HepG2 (cell line): ENCODE data around the gene WDR11. TPM values are rescaled to one million over a fixed set of nuclear protein-coding genes. Genes with fewer than 3 reads are reported as not detected.

Source experiments
- BORCS8-MEF2B ChIP-seq: sonication (generic); formaldehyde crosslinking; IDR thresholded peaks from 2 replicates; pipeline ENCODE4 v1.8.0; 2022; ENCODE audit warnings: mild to moderate bottlenecking, missing genetic modification reagents
- CREBL2 ChIP-seq: sonication (generic); formaldehyde crosslinking; IDR thresholded peaks from 2 replicates; pipeline ENCODE4 v1.8.1; 2023; ENCODE audit warnings: missing genetic modification reagents, mild to moderate bottlenecking, borderline replicate concordance
- DDIT3 ChIP-seq: sonication (generic); formaldehyde crosslinking; IDR thresholded peaks from 2 replicates; pipeline ENCODE4 v1.4.0; 2020; ENCODE audit warnings: mild to moderate bottlenecking, missing genetic modification reagents
- DMAP1 ChIP-seq: IDR thresholded peaks from 2 replicates; pipeline ENCODE4 v1.6.1; 2016
- KAT2B ChIP-seq: fragments of 150-350 bp; IDR thresholded peaks from 2 replicates; pipeline ENCODE4 v1.6.1; 2014; ENCODE audit warnings: low read depth, low read length, borderline replicate concordance
- KDM2A ChIP-seq: sonication (generic); formaldehyde crosslinking; IDR thresholded peaks from 2 replicates; pipeline ENCODE4 v1.4.0; 2020; ENCODE audit warnings: low read depth, missing genetic modification reagents, borderline replicate concordance
- NFIB ChIP-seq: sonication (generic); formaldehyde crosslinking; IDR thresholded peaks from 2 replicates; pipeline ENCODE4 v1.9.0; 2021; ENCODE audit warnings: missing genetic modification reagents, mild to moderate bottlenecking, borderline replicate concordance
- POGZ ChIP-seq: sonication (generic); formaldehyde crosslinking; IDR thresholded peaks from 2 replicates; pipeline ENCODE4 v1.4.0; 2020; ENCODE audit warnings: mild to moderate bottlenecking, missing genetic modification reagents
- REL ChIP-seq: sonication (generic); formaldehyde crosslinking; conservative IDR thresholded peaks from 2 replicates; pipeline ENCODE4 v1.8.0; 2022; ENCODE audit warnings: mild to moderate bottlenecking, missing genetic modification reagents, moderate library complexity
- SIX1 ChIP-seq: sonication (generic); formaldehyde crosslinking; IDR thresholded peaks from 2 replicates; pipeline ENCODE4 v1.4.0; 2020; ENCODE audit warnings: missing genetic modification reagents, borderline replicate concordance
- SMAD1 ChIP-seq: sonication (generic); formaldehyde crosslinking; IDR thresholded peaks from 2 replicates; pipeline ENCODE4 v1.4.0; 2020; ENCODE audit warnings: missing genetic modification reagents, low read depth, mild to moderate bottlenecking, borderline replicate concordance
- TFAP4 ChIP-seq: sonication (generic); IDR thresholded peaks from 2 replicates; pipeline ENCODE4 v1.6.1; 2016; ENCODE audit warnings: low read depth, borderline replicate concordance
- TGIF2 ChIP-seq: IDR thresholded peaks from 2 replicates; pipeline ENCODE4 v1.6.1; 2016; ENCODE audit warnings: control low read depth, missing compliant biosample characterization
- TP53 ChIP-seq: sonication (generic); formaldehyde crosslinking; conservative IDR thresholded peaks from 2 replicates; pipeline ENCODE4 v1.4.0; 2020; ENCODE audit warnings: missing genetic modification reagents
- ZBTB2 ChIP-seq: sonication (generic); formaldehyde crosslinking; IDR thresholded peaks from 2 replicates; pipeline ENCODE4 v1.8.0; 2022; ENCODE audit warnings: low read depth, missing genetic modification reagents
- ZFP36 ChIP-seq: fragments of 150-350 bp; IDR thresholded peaks from 2 replicates; pipeline ENCODE4 v1.6.1; 2018; ENCODE audit warnings: borderline replicate concordance, low read length, low read depth; ENCODE audit not compliant: partially characterized antibody
- ZFP90 ChIP-seq: sonication (generic); formaldehyde crosslinking; IDR thresholded peaks from 2 replicates; pipeline ENCODE4 v1.8.0; 2022; ENCODE audit warnings: missing genetic modification reagents, mild to moderate bottlenecking, inconsistent platforms, borderline replicate concordance
- ZFYVE20 ChIP-seq: sonication (generic); formaldehyde crosslinking; IDR thresholded peaks from 2 replicates; pipeline ENCODE4 v1.8.0; 2023; ENCODE audit warnings: low read depth, mild to moderate bottlenecking, moderate library complexity, missing genetic modification reagents, borderline replicate concordance
- ZNF501 ChIP-seq: sonication (generic); formaldehyde crosslinking; IDR thresholded peaks from 2 replicates; pipeline ENCODE4 v1.5.1; 2020; ENCODE audit warnings: mild to moderate bottlenecking, moderate library complexity, missing genetic modification reagents
- ZNF569 ChIP-seq: sonication (generic); formaldehyde crosslinking; IDR thresholded peaks from 2 replicates; pipeline ENCODE4 v1.5.0; 2020; ENCODE audit warnings: mild to moderate bottlenecking, missing genetic modification reagents, moderate library complexity, borderline replicate concordance
- ZNF614 ChIP-seq: IDR thresholded peaks from 2 replicates; pipeline ENCODE4 v1.6.1; 2018; ENCODE audit warnings: missing biosample characterization, missing genetic modification reagents, inconsistent platforms, borderline replicate concordance
- ZNF691 ChIP-seq: sonication (generic); formaldehyde crosslinking; IDR thresholded peaks from 2 replicates; pipeline ENCODE4 v1.4.0; 2020; ENCODE audit warnings: missing genetic modification reagents, low read depth, mild to moderate bottlenecking, borderline replicate concordance
- ZNF878 ChIP-seq: sonication (generic); formaldehyde crosslinking; IDR thresholded peaks from 2 replicates; pipeline ENCODE4 v1.8.1; 2023; ENCODE audit warnings: mild to moderate bottlenecking, missing genetic modification reagents, moderate library complexity
- ZNF879 ChIP-seq: sonication (generic); formaldehyde crosslinking; IDR thresholded peaks from 2 replicates; pipeline ENCODE4 v1.8.1; 2023; ENCODE audit warnings: missing genetic modification reagents
- polyA plus RNA-seq, 8 experiments: library from polyadenylated mRNA; depleted of rRNA in 3 of 8; stranded (reverse) in 7 of 8; unstranded in 1 of 8; fragments of >200 nt; fragmentation: Illumina TruSeq in 4 of 8; extraction: Trizol in 4 of 8; gene quantifications; 2 replicates each; pipeline versions ENCODE4 v1.2.1 to v1.2.3, GENCODE V29; 2011 to 2016; ENCODE audit warnings: low read depth in 4 of 8, missing spikeins in 1 of 8, mixed read lengths in 1 of 8; ENCODE audit not compliant: insufficient read depth in 1 of 8
- total RNA-seq, 5 experiments: library from RNA; depleted of rRNA; stranded (reverse); fragments of >200 nt; fragmentation: Illumina TruSeq; extraction: Trizol; gene quantifications; 2 replicates each; pipeline ENCODE4 v1.2.3, GENCODE V29; 2016; ENCODE audit warnings: low read depth in 1 of 5

The WDR11 gene
- total and polyA plus RNA-seq, 2 of the 13 experiments (the other 11 are each of a cell fraction or from before 2014, with no cell fraction given): 38.0 to 45.2 TPM

GRCh38 chr10:120850911-120851865, at the start of gene WDR11 (continued):
- TF ChIP-seq ZNF501 (CRISPR knock-in tag) (peak; percentile 96), DDIT3 (CRISPR knock-in tag) (0 out of 2 replicates have a peak, but pooled peaks have one; percentile 49), DMAP1 (CRISPR knock-in tag) (no peak; the same call in none of the 2 replicates), TGIF2 (CRISPR knock-in tag) (peak; percentile 63; the same call in 1 of the 2 replicates), ZBTB2 (CRISPR knock-in tag) (0 out of 2 replicates have a peak, but pooled peaks have one; percentile 62), KAT2B (no peak), NFIB (no peak), BORCS8-MEF2B (CRISPR knock-in tag) (peak; percentile 91), ZNF878 (CRISPR knock-in tag) (peak; percentile 67; the same call in 1 of the 2 replicates), POGZ (CRISPR knock-in tag) (peak; percentile 99), KDM2A (CRISPR knock-in tag) (peak; percentile 96), ZNF569 (CRISPR knock-in tag) (no peak), TFAP4 (peak; percentile 87), ZNF691 (peak; percentile 94; the same call in 1 of the 2 replicates), ZFP90 (peak; percentile 90), SMAD1 (CRISPR knock-in tag) (peak; percentile 59; the same call in 1 of the 2 replicates), ZFP36 (no peak), ZNF879 (CRISPR knock-in tag) (no peak), CREBL2 (CRISPR knock-in tag) (no peak), TP53 (CRISPR knock-in tag) (no peak; the same call in 1 of the 2 replicates), SIX1 (peak; percentile 44; the same call in 1 of the 2 replicates), ZNF614 (CRISPR knock-in tag) (peak; percentile 85), REL (CRISPR knock-in tag) (0 out of 2 replicates have a peak, but pooled peaks have one; percentile 47), ZFYVE20 (no peak)
